TTC549 (cell line): ENCODE results near the gene USP28.
"Not testable (repeated sequence)": the region's sequence is repeated elsewhere in the genome, so short reads cannot be mapped to it uniquely, and the experiment has no call there.

Source experiments
- FAIRE-seq: peaks from 2 replicates; lab custom pipeline; 2012; peaks lifted over from hg19 to GRCh38; lab: Jason Lieb, UNC

The USP28 gene, protein sequence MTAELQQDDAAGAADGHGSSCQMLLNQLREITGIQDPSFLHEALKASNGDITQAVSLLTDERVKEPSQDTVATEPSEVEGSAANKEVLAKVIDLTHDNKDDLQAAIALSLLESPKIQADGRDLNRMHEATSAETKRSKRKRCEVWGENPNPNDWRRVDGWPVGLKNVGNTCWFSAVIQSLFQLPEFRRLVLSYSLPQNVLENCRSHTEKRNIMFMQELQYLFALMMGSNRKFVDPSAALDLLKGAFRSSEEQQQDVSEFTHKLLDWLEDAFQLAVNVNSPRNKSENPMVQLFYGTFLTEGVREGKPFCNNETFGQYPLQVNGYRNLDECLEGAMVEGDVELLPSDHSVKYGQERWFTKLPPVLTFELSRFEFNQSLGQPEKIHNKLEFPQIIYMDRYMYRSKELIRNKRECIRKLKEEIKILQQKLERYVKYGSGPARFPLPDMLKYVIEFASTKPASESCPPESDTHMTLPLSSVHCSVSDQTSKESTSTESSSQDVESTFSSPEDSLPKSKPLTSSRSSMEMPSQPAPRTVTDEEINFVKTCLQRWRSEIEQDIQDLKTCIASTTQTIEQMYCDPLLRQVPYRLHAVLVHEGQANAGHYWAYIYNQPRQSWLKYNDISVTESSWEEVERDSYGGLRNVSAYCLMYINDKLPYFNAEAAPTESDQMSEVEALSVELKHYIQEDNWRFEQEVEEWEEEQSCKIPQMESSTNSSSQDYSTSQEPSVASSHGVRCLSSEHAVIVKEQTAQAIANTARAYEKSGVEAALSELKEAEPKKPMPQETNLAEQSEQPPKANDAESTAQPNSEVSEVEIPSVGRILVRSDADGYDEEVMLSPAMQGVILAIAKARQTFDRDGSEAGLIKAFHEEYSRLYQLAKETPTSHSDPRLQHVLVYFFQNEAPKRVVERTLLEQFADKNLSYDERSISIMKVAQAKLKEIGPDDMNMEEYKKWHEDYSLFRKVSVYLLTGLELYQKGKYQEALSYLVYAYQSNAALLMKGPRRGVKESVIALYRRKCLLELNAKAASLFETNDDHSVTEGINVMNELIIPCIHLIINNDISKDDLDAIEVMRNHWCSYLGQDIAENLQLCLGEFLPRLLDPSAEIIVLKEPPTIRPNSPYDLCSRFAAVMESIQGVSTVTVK

GRCh38 chr11:113875234-113876073 lies at the start of gene USP28:
Gene USP28 (minus strand): TSS chr11:113875572. CDS start chr11:113875501, 71 bp downstream.
- FAIRE-seq: no peak

DNA sequence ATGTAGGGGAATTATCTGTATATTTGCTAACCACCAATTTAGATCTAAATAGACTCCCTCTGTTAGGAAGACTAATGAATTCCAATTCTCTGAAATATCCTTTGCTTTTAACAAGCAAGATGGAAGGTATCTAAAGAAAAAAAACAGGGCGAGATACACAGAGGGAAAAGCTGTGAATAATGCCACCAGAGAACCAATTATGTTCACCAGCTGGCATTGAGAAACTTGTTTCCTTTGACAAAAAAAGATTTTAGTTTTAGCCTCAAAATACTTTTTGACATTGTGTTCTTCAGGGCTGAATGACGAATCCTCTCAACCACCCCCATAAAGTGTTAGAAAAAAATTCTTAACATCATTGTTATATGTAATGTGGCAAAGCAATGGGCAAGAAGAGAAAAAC lies 48.2 kb upstream of the USP28 start:
- no peak for FAIRE-seq

GRCh38 chr11:113911491-113911890 lies 36.1 kb upstream of the USP28 start:
- FAIRE-seq: not testable (repeated sequence)

- no peak for FAIRE-seq
These were observed 32.7 kb upstream of the USP28 start for GRCh38 chr11:113908098-113908497.

DNA sequence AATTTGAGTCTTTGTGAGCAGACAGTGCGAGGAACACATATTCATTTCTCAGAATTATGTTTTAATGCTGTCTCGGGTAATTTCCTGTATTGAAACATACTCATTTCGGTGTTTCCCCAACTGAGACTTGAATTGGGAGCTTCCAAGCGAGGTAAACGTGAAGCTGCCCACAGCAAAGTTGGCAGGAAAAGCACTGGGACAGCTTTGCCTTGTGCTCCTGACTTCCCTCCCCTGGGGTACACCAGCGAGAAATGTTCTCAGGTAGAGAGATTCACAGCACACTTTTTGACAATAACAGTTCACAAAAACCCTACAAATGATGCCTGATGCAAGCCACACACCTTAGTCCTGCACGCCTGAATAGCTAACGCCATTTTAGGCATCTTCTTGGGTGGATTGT lies 32.3 kb upstream of the USP28 start:
- FAIRE-seq: no peak

DNA sequence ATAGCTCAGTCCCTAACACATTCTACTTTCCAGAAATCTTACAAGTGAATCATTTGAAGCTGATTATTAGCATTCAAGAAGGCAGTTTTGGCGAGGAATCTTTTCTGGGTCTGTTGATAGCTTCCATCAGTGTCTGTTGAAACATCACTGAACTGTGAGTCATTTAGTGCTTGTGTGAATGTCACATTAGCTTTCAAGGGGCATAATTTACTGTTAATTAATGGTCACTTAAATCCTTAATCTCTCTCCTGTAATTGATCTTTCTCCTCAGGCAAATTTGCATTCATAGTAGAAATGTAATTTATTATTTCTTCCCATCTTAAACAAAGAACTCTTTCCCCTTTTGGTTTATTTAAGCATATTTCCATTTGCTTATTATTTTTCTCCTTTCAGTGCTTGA lies 31.8 kb upstream of the USP28 start:
- FAIRE-seq: no peak

- no peak for FAIRE-seq
These were observed 31.1 kb upstream of the USP28 start for GRCh38 chr11:113906516-113906915.

- FAIRE-seq: no peak
These were observed 30.7 kb upstream of the USP28 start for GRCh38 chr11:113906038-113906437.

GRCh38 chr11:113904379-113905101 lies 29.2 kb upstream of the USP28 start, which contains the start of gene HTR3B:
Gene HTR3B (plus strand): TSS chr11:113904796. CDS start chr11:113904934, 138 bp downstream.
- no peak for FAIRE-seq

DNA sequence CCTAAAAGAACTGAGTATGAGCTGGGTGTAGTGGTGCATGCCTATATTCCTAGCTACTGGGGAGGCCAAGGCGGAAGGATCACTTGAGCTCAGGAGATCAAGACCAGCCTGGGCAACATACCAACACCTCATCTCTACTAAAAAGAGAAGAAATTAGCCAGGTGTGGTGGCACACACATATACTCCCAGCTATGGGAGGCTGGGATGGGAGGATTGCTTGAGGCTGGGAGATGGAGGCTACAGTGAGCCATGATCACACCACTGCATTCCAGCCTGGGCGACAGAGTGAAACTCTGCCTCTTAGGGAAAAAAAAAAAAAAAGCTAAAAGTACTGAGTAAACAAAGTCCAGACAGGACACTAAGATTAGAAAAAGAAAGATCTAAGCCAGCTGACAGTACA lies 25.8 kb upstream of the USP28 start:
- no peak for FAIRE-seq

- no peak for FAIRE-seq
These were observed 20.9 kb upstream of the USP28 start for GRCh38 chr11:113896156-113896879.

GRCh38 chr11:113895367-113896155 lies 20.2 kb upstream of the USP28 start:
- no peak for FAIRE-seq

DNA sequence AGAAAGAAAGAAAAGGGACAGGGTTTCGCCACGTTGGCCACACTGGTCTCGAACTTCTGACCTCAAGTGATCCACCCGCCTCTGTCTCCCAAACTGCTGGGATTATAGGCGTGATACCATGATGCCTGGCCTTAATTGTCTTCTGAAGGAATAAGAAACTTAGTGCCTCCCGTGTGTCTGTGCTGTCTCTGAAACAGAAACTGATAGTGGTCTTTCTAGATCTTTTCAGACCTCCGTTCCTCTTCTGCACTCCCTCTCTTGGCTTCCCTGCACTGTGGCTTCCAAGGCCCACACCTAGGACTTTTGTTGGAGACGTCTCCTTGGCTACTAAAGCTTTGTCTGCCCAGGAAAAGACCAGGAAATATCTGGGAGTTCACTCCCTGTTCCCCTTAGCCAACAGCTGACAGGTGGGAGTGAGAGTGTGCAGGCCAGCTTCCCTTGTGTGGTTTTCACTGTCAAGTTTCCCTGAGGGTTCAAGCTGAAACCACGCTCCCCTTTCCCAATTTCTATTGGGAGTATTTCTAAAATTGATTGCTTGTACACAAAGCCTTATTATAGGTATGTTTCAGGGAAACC lies 19.1 kb upstream of the USP28 start:
- no peak for FAIRE-seq

DNA sequence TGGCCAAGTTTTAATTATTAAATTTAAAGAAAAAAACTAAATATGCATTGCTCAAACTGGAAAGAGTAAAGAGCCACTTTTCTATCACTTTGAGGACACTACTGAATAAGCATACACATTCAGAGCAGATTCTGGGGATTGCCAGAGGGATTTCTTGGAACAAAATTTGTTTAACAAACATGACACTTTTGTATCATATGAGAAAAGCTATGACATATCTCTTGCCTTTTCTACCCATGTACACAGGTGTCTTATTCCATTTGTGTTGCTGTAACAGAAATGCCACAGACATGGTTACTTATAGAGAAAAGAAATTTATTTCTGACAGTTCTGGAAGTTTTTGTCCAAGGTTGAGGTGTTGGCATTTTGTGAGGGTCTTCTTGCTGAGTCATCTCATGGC lies 13.5 kb upstream of the USP28 start:
- FAIRE-seq: no peak

- FAIRE-seq: no peak
These were observed 10.5 kb upstream of the USP28 start for GRCh38 chr11:113885897-113886296.

- FAIRE-seq: no peak
These were observed 9.0 kb upstream of the USP28 start for GRCh38 chr11:113884361-113884836.

- FAIRE-seq: no peak
These were observed 6.5 kb upstream of the USP28 start for GRCh38 chr11:113881856-113882255.

DNA sequence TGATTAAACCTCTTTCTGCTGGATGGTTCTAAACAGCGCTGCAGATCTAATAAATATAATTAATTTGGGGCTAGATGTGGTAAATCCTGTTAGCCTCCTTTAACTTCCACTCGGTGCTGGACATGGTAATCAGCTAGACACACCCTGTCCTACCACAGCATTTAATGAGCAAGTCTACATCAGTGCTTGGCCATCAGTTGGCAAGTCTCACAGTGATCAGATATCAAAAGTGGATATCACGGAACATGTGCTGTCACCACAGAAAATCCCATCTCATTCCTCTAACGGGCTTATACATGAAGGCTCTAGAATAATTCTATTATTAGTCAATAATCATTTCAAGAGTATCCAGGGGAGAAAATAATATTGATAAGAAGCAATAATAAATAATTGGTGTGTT lies 5.6 kb upstream of the USP28 start:
- FAIRE-seq: no peak

DNA sequence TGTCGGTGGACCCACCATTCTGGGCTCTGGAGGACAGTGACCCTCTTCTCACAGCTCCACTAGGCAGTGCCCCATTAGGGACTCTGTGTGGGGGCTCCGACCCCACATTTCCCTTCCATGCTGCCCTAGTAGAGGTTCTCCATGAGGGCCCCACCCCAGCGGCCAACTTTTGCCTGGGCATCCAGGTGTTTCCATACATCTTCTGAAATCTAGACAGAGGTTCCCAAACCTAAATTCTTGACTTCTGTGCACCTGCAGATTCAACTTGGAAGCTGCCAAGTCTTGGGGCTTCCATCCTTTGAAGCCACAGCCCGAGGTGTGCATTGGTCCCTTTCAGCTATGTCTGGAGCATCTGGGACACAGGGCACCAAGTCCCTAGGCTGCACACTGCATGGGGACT lies 4.1 kb upstream of the USP28 start:
- FAIRE-seq: not testable (repeated sequence)
